Common myeloid progenitor, CD34-positive (primary cell): ENCODE data around the gene CATSPER3.

Source experiments
- CTCF ChIA-PET: fragments of 350-600 bp; sonication (Branson Sonifier 250); formaldehyde crosslinking; loops from one replicate; lab custom pipeline; 2021; ENCODE audit warnings: antibody characterized with exemption; lab: Charles Lee
- POLR2A ChIA-PET: fragments of 350-600 bp; sonication (Branson Sonifier 250); formaldehyde crosslinking; loops from one replicate; lab custom pipeline; 2021; ENCODE audit warnings: antibody characterized with exemption; lab: Charles Lee
- DNase-seq, 3 donors: peaks; one replicate each; pipeline versions ENCODE4 v3.0.0 to v3.0.0-alpha.2; 2013
- H3K27ac ChIP-seq, 2 experiments: 1 replicate in 1 of 2; 2 replicates in 1 of 2; pipeline ENCODE4 v1.7.0; 2013; ENCODE audit warnings: inconsistent platforms in 2 of 2, low read length in 2 of 2, mild to moderate bottlenecking in 2 of 2, low read depth in 1 of 2, moderate library complexity in 1 of 2; ENCODE audit not compliant: severe bottlenecking in 2 of 2, insufficient read depth in 1 of 2, poor library complexity in 1 of 2
- H3K27me3 ChIP-seq, 5 experiments: replicated peaks in 2 of 5; 1 replicate in 3 of 5; 2 replicates in 2 of 5; pipeline versions ENCODE4 v1.6.1 to v1.7.0; 2013; ENCODE audit warnings: low read length in 4 of 5, mild to moderate bottlenecking in 2 of 5, moderate library complexity in 2 of 5, inconsistent platforms in 1 of 5; ENCODE audit not compliant: insufficient read depth in 5 of 5, control insufficient read depth in 4 of 5
- H3K36me3 ChIP-seq, 4 experiments: 1 replicate in 2 of 4; 2 replicates in 2 of 4; pipeline versions ENCODE4 v1.6.1 to v1.7.0; 2013; ENCODE audit warnings: low read length in 3 of 4, control low read depth in 1 of 4, mild to moderate bottlenecking in 1 of 4; ENCODE audit not compliant: control insufficient read depth in 4 of 4, insufficient read depth in 4 of 4
- H3K4me1 ChIP-seq, 4 experiments: 1 replicate in 3 of 4; 2 replicates in 1 of 4; pipeline versions ENCODE4 v1.6.1 to v1.7.1; 2013; ENCODE audit warnings: low read length in 3 of 4, mild to moderate bottlenecking in 3 of 4, control low read depth in 1 of 4, inconsistent platforms in 1 of 4, moderate library complexity in 1 of 4; ENCODE audit not compliant: control insufficient read depth in 4 of 4, insufficient read depth in 4 of 4; ENCODE audit errors: control extremely low read depth in 1 of 4
- H3K4me3 ChIP-seq, 7 experiments: 1 replicate in 4 of 7; 2 replicates in 3 of 7; pipeline versions ENCODE4 v1.5.1 to v1.7.0; 2013; ENCODE audit warnings: mild to moderate bottlenecking in 7 of 7, low read length in 6 of 7, moderate library complexity in 6 of 7, inconsistent platforms in 2 of 7, low read depth in 2 of 7, control low read depth in 1 of 7; ENCODE audit not compliant: insufficient read depth in 4 of 7, control insufficient read depth in 1 of 7; ENCODE audit errors: extremely low read depth in 1 of 7
- H3K9me3 ChIP-seq, 5 experiments: 1 replicate in 4 of 5; 2 replicates in 1 of 5; pipeline versions ENCODE4 v1.6.1 to v1.7.1; 2013; ENCODE audit warnings: low read length in 4 of 5, mild to moderate bottlenecking in 2 of 5, inconsistent platforms in 1 of 5, low read depth in 1 of 5, moderate library complexity in 1 of 5; ENCODE audit not compliant: control insufficient read depth in 4 of 5, insufficient read depth in 2 of 5; ENCODE audit errors: control extremely low read depth in 1 of 5
- WGBS: methylation state at CpG from one replicate; pipeline ENCODE4 v1.1.5; 2013; ENCODE audit not compliant: insufficient coverage; 5-methylcytosine and 5-hydroxymethylcytosine counted together

CATSPER3 gene

GRCh38 chr5:134969166-134969565 lies 1.5 kb downstream of the CATSPER3 start:
- Histone ChIP-seq H3K9me3 (no peaks in the 10 kb centered on the region), H3K4me3 (no peak overlapping the region), H3K36me3 (peaks cover 0 to 17% (median 2%) of the 10 kb centered on the region in 4 experiments), H3K27ac (no peak overlapping the region), H3K27me3 (no peaks in the 10 kb centered on the region), H3K4me1 (no peaks in the 10 kb centered on the region)
- ChIA-PET POLR2A (no interaction called here), CTCF (no interaction called here)
- DNase-seq: no peak

GRCh38 chr5:134975078-134975715 lies 7.5 kb downstream of the CATSPER3 start:
- H3K27me3 ChIP-seq: no peaks in the 10 kb centered on the region
- H3K4me3 ChIP-seq: no peak overlapping the region
- CTCF ChIA-PET: no interaction called here
- POLR2A ChIA-PET: no interaction called here
- DNase-seq: no peak
- H3K9me3 ChIP-seq: peaks cover 4 to 24% (median 8%) of the 10 kb centered on the region in 5 experiments
- H3K27ac ChIP-seq: no peak overlapping the region
- 100% methylated on average over 1 of the region's 2 CpGs for WGBS
- peaks cover 0 to 7% (median 4%) of the 10 kb centered on the region in 4 experiments for H3K36me3 ChIP-seq
- H3K4me1 ChIP-seq: no peaks in the 10 kb centered on the region

DNA sequence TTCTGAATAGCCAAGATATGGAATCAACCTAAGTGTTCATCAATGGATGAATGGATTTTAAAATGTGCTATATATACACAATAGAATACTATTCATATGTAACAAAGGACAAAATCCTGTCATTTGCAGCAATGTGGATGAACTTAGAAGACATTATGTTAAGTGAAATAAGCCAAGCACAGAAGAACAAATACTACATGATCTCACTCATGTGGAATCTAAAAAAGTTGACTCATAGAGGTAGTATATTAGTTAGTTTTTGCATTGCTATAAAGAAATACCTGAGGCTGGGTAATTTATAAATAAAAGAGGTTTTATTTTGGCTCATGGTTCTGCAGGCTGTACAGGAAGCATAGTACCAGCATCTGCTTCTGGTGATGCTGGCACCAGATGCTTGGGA lies 8.1 kb downstream of the CATSPER3 start:
- H3K27me3 ChIP-seq: no peaks in the 10 kb centered on the region
- no peaks in the 10 kb centered on the region for H3K4me1 ChIP-seq
- H3K9me3 ChIP-seq: peaks cover 4 to 28% (median 8%) of the 10 kb centered on the region in 5 experiments
- no peak for DNase-seq
- ChIA-PET POLR2A (no interaction called here), CTCF (no interaction called here)
- peaks cover 0 to 7% (median 1%) of the 10 kb centered on the region in 4 experiments for H3K36me3 ChIP-seq
- no peak overlapping the region for H3K27ac ChIP-seq
- H3K4me3 ChIP-seq: no peak overlapping the region

GRCh38 chr5:134976841-134977240 lies 9.1 kb downstream of the CATSPER3 start:
- Histone ChIP-seq H3K4me1 (no peaks in the 10 kb centered on the region), H3K27me3 (no peaks in the 10 kb centered on the region), H3K4me3 (no peak overlapping the region), H3K36me3 (peaks cover 0 to 7% (median 1%) of the 10 kb centered on the region in 4 experiments), H3K27ac (no peak overlapping the region), H3K9me3 (peaks cover 4 to 32% (median 12%) of the 10 kb centered on the region in 5 experiments)
- ChIA-PET POLR2A (no interaction called here), CTCF (no interaction called here)
- no peak for DNase-seq
- 100% methylated on average over 1 of the region's 1 CpG for WGBS

DNA sequence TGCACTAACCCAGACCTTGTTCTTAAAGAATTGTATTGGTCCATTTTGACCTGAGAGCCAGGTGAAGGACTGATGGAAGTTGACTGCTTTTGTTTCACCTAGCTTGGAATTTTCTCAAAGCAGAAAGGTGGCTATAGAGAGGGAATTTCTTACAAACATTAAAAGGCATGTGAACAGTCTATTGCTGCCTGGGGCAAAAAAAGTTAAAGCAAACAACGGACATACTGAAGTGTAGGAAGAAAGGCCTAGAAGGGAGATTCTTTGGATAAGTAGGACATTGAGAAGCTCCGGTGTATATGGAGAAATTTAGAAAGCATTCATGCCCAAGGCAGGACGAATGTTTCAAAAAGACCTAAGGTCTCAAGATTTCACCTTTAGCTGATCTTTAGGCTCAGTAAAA lies 11.7 kb downstream of the CATSPER3 start:
- H3K27me3 ChIP-seq: no peaks in the 10 kb centered on the region
- no peaks in the 10 kb centered on the region for H3K4me1 ChIP-seq
- H3K27ac ChIP-seq: no peak overlapping the region
- CTCF ChIA-PET: interaction anchor here (1.1 kb wide), 1 partner anchor 14 kb away, joined by 3 read pairs; no protein-coding TSS in a partner anchor
- H3K36me3 ChIP-seq: peaks cover 0 to 7% (median 1%) of the 10 kb centered on the region in 4 experiments
- 100% methylated on average over 2 of the region's 3 CpGs for WGBS
- H3K9me3 ChIP-seq: peaks cover 8 to 53% (median 20%) of the 10 kb centered on the region in 5 experiments
- POLR2A ChIA-PET: no interaction called here
- H3K4me3 ChIP-seq: no peak overlapping the region
- DNase-seq: no peak

DNA sequence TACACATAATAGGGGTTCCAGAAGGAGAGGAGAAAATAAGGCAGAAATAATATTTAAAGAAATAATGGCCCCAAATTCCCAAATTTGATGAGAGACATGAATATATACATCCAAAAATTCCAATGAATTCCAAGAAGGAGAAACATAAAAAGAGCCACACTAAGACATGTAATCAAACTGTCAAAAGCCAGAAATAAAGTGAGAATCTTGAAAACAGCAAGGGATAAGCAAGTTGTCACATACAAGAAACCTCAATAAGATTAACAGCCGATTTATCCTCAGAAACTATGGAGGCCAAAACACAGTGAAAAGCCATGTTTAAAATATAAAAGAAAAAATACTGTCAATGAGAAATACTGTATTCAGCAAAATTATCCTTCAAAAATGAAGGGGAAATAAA lies 14.5 kb downstream of the CATSPER3 start:
- Histone ChIP-seq H3K36me3 (no peaks in the 10 kb centered on the region), H3K4me3 (no peak overlapping the region), H3K27ac (no peak overlapping the region), H3K9me3 (peaks cover 6 to 44% (median 16%) of the 10 kb centered on the region in 5 experiments), H3K4me1 (no peaks in the 10 kb centered on the region), H3K27me3 (no peaks in the 10 kb centered on the region)
- CTCF ChIA-PET: no interaction called here
- DNase-seq: peak in 2 of 3 donors; percentile 15 to 35
- POLR2A ChIA-PET: no interaction called here
- WGBS: no CpG with 5 or more reads among the region's 1 CpG

DNA sequence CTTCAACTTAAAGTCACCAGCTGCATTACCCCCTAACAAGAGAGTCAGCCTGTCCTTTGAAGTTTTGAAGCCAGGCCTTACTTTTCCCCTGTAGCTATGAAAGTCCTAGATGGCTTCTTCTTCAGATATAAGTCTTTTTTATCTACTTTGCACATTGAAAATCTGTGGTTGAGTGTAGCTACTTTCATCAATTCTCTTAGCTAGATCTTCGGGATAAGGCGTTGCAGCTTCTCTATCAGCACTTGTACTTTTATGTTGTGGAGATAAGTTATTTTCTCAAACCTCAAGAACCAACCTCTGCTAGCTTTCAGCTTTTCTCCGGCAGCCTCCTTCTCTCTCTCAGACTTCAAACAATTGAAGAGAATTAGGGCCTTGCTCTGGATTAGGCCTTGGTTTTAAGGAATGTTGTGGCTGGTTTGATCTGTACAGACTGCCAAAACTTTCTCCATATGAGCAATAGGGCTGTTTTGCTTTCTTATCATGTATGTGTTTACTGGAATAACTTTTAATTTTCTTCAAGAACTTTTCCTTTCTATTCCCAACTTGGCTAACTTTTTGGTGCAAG lies 21.6 kb downstream of the CATSPER3 start:
- H3K4me3 ChIP-seq: no peak overlapping the region
- H3K4me1 ChIP-seq: peaks cover 0 to under 1% (median 0%) of the 10 kb centered on the region in 4 experiments
- H3K36me3 ChIP-seq: no peaks in the 10 kb centered on the region
- no CpG with 5 or more reads among the region's 3 CpGs for WGBS
- peaks cover 0 to 4% (median 0%) of the 10 kb centered on the region in 5 experiments for H3K9me3 ChIP-seq
- H3K27me3 ChIP-seq: no peaks in the 10 kb centered on the region
- no peak for DNase-seq
- H3K27ac ChIP-seq: no peak overlapping the region
- CTCF ChIA-PET: no interaction called here
- POLR2A ChIA-PET: no interaction called here
